Measurements from ENCODE around the gene KANK2. TPM values are rescaled to one million over a fixed set of nuclear protein-coding genes. Genes with fewer than 3 reads are reported as not detected.

KANK2 gene
- total and polyA plus RNA-seq, 2 of the 13 experiments (the other 11 are each of a cell fraction or from before 2014, with no cell fraction given) = 5.7 to 12.9 TPM

DNA sequence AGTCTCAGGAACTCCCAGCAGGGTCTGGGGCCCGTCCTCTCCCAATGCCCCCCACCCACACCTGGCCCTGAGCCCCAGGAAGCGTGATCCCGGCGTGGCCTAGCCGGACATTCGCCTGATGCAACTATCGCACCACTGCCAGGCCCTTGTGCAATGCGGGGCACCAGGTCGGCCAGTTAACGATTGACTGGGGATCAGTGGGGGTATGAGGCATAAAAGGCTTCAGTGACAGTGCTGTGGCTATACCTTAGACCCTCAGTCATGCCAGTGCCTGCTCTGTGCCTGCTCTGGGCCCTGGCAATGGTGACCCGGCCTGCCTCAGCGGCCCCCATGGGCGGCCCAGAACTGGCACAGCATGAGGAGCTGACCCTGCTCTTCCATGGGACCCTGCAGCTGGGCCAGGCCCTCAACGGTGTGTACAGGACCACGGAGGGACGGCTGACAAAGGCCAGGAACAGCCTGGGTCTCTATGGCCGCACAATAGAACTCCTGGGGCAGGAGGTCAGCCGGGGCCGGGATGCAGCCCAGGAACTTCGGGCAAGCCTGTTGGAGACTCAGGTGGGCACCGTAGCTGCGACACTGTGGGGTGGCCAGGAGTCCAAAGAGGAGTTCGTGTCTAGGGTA is 42.1 kb upstream of the KANK2 start, which contains the start of gene ANGPTL8 (continued):
- TF ChIP-seq, protein P1, sequence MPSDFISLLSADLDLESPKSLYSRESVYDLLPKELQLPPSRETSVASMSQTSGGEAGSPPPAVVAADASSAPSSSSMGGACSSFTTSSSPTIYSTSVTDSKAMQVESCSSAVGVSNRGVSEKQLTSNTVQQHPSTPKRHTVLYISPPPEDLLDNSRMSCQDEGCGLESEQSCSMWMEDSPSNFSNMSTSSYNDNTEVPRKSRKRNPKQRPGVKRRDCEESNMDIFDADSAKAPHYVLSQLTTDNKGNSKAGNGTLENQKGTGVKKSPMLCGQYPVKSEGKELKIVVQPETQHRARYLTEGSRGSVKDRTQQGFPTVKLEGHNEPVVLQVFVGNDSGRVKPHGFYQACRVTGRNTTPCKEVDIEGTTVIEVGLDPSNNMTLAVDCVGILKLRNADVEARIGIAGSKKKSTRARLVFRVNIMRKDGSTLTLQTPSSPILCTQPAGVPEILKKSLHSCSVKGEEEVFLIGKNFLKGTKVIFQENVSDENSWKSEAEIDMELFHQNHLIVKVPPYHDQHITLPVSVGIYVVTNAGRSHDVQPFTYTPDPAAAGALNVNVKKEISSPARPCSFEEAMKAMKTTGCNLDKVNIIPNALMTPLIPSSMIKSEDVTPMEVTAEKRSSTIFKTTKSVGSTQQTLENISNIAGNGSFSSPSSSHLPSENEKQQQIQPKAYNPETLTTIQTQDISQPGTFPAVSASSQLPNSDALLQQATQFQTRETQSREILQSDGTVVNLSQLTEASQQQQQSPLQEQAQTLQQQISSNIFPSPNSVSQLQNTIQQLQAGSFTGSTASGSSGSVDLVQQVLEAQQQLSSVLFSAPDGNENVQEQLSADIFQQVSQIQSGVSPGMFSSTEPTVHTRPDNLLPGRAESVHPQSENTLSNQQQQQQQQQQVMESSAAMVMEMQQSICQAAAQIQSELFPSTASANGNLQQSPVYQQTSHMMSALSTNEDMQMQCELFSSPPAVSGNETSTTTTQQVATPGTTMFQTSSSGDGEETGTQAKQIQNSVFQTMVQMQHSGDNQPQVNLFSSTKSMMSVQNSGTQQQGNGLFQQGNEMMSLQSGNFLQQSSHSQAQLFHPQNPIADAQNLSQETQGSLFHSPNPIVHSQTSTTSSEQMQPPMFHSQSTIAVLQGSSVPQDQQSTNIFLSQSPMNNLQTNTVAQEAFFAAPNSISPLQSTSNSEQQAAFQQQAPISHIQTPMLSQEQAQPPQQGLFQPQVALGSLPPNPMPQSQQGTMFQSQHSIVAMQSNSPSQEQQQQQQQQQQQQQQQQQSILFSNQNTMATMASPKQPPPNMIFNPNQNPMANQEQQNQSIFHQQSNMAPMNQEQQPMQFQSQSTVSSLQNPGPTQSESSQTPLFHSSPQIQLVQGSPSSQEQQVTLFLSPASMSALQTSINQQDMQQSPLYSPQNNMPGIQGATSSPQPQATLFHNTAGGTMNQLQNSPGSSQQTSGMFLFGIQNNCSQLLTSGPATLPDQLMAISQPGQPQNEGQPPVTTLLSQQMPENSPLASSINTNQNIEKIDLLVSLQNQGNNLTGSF (CRISPR knock-in tag; IDR thresholded peaks at IDR 0.05) = 0 out of 2 replicates have a peak, but pooled peaks have one; percentile 27
- TF ChIP-seq FOXM1 (CRISPR knock-in tag; IDR thresholded peaks at IDR 0.05) = no peak
- TF ChIP-seq ATM (IDR thresholded peaks at IDR 0.05; ENCODE audit: borderline replicate concordance) = no peak
- TF ChIP-seq ZNF331 (CRISPR knock-in tag; IDR thresholded peaks at IDR 0.05) = peak; percentile 95
- peak; percentile 90 for TF ChIP-seq TAF1 (CRISPR knock-in tag; IDR thresholded peaks at IDR 0.05)
- no peak for TF ChIP-seq ADNP (CRISPR knock-in tag; IDR thresholded peaks at IDR 0.05)
- TF ChIP-seq, protein P2, sequence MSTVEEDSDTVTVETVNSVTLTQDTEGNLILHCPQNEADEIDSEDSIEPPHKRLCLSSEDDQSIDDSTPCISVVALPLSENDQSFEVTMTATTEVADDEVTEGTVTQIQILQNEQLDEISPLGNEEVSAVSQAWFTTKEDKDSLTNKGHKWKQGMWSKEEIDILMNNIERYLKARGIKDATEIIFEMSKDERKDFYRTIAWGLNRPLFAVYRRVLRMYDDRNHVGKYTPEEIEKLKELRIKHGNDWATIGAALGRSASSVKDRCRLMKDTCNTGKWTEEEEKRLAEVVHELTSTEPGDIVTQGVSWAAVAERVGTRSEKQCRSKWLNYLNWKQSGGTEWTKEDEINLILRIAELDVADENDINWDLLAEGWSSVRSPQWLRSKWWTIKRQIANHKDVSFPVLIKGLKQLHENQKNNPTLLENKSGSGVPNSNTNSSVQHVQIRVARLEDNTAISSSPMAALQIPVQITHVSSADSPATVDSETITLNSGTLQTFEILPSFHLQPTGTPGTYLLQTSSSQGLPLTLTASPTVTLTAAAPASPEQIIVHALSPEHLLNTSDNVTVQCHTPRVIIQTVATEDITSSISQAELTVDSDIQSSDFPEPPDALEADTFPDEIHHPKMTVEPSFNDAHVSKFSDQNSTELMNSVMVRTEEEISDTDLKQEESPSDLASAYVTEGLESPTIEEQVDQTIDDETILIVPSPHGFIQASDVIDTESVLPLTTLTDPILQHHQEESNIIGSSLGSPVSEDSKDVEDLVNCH (CRISPR knock-in tag; IDR thresholded peaks at IDR 0.05) = no peak; the same call in 1 of the 2 replicates
- TF ChIP-seq ZNF446 (CRISPR knock-in tag; IDR thresholded peaks at IDR 0.05) = no peak; the same call in 1 of the 2 replicates
- TF ChIP-seq, protein P3, sequence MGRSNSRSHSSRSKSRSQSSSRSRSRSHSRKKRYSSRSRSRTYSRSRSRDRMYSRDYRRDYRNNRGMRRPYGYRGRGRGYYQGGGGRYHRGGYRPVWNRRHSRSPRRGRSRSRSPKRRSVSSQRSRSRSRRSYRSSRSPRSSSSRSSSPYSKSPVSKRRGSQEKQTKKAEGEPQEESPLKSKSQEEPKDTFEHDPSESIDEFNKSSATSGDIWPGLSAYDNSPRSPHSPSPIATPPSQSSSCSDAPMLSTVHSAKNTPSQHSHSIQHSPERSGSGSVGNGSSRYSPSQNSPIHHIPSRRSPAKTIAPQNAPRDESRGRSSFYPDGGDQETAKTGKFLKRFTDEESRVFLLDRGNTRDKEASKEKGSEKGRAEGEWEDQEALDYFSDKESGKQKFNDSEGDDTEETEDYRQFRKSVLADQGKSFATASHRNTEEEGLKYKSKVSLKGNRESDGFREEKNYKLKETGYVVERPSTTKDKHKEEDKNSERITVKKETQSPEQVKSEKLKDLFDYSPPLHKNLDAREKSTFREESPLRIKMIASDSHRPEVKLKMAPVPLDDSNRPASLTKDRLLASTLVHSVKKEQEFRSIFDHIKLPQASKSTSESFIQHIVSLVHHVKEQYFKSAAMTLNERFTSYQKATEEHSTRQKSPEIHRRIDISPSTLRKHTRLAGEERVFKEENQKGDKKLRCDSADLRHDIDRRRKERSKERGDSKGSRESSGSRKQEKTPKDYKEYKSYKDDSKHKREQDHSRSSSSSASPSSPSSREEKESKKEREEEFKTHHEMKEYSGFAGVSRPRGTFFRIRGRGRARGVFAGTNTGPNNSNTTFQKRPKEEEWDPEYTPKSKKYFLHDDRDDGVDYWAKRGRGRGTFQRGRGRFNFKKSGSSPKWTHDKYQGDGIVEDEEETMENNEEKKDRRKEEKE (IDR thresholded peaks at IDR 0.05) = no peak
- TF ChIP-seq, protein P4, sequence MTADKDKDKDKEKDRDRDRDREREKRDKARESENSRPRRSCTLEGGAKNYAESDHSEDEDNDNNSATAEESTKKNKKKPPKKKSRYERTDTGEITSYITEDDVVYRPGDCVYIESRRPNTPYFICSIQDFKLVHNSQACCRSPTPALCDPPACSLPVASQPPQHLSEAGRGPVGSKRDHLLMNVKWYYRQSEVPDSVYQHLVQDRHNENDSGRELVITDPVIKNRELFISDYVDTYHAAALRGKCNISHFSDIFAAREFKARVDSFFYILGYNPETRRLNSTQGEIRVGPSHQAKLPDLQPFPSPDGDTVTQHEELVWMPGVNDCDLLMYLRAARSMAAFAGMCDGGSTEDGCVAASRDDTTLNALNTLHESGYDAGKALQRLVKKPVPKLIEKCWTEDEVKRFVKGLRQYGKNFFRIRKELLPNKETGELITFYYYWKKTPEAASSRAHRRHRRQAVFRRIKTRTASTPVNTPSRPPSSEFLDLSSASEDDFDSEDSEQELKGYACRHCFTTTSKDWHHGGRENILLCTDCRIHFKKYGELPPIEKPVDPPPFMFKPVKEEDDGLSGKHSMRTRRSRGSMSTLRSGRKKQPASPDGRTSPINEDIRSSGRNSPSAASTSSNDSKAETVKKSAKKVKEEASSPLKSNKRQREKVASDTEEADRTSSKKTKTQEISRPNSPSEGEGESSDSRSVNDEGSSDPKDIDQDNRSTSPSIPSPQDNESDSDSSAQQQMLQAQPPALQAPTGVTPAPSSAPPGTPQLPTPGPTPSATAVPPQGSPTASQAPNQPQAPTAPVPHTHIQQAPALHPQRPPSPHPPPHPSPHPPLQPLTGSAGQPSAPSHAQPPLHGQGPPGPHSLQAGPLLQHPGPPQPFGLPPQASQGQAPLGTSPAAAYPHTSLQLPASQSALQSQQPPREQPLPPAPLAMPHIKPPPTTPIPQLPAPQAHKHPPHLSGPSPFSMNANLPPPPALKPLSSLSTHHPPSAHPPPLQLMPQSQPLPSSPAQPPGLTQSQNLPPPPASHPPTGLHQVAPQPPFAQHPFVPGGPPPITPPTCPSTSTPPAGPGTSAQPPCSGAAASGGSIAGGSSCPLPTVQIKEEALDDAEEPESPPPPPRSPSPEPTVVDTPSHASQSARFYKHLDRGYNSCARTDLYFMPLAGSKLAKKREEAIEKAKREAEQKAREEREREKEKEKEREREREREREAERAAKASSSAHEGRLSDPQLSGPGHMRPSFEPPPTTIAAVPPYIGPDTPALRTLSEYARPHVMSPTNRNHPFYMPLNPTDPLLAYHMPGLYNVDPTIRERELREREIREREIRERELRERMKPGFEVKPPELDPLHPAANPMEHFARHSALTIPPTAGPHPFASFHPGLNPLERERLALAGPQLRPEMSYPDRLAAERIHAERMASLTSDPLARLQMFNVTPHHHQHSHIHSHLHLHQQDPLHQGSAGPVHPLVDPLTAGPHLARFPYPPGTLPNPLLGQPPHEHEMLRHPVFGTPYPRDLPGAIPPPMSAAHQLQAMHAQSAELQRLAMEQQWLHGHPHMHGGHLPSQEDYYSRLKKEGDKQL (CRISPR knock-in tag; IDR thresholded peaks at IDR 0.05; ENCODE audit: low read depth) = peak; percentile 87; the same call in 1 of the 2 replicates
- peak; percentile 51; the same call in 1 of the 2 replicates for TF ChIP-seq SIX1 (CRISPR knock-in tag; IDR thresholded peaks at IDR 0.05; ENCODE audit: borderline replicate concordance)
- TF ChIP-seq ZNF83 (CRISPR knock-in tag; IDR thresholded peaks at IDR 0.05; ENCODE audit: borderline replicate concordance) = no peak
- no peak for TF ChIP-seq CHD2 (IDR thresholded peaks at IDR 0.05; ENCODE audit: low read depth, low read length)

Measured in HepG2 (cell line).